ENCODE measurements around the gene GPC5. TPM values are rescaled to one million over a fixed set of nuclear protein-coding genes. Genes with fewer than 3 reads are reported as not detected.

The GPC5 gene
- total RNA-seq, 1 donor from 2014 or later: 0.57 TPM

DNA sequence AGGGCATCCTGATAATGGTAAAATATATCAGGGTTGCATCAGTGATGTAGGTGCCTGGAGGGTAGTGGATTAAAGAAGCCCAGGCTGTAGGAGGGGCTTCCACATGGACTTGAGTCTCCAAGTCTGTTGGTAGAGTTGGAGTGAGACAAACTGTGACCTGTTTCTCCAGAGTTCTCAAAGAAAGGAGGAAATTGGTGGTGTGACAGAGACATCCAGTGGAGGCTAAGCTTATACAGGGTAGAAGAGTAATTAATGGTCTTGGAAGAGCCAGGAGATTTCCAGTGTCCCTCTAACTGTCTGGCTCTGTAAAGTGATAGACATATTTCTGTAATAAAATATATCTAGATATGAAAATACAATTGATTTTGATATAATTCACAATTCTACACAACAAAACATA is 61.1 kb downstream of the GPC5 start:
- Mint-ChIP-seq H3K27me3 (peaks cover 2% of the 10 kb centered on the region), H3K4me1 (ENCODE audit: low read depth) (no peaks in the 10 kb centered on the region), H3K36me3 (ENCODE audit: insufficient read depth) (no peaks in the 10 kb centered on the region)

DNA sequence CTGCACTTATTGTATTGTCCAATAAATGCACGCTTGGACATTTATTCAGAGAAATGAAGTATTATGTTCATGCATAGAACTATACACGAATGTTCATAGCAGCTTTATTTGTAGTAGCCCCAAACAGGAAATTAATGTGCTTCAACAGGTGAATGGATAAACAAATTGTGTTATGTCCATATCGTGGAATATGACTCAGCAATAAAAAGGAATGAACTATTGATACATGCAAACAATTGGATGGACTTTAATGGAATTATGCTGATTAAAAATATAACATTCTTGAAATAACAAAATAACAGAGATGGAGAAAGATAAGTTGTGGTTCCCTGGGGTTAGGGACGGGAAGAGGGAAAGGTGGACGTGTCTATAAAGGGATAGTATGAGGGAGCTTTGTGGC is 65.9 kb downstream of the GPC5 start:
- H3K27me3 Mint-ChIP-seq: no peaks in the 10 kb centered on the region
- no peak overlapping the region for H3K27ac Mint-ChIP-seq
- no peaks in the 10 kb centered on the region for H3K4me1 Mint-ChIP-seq (ENCODE audit: low read depth)
- no peaks in the 10 kb centered on the region for H3K9me3 Mint-ChIP-seq (ENCODE audit: low read depth)
- no peak for DNase-seq (ENCODE audit: low spot score, unreplicated experiment)
- TF ChIP-seq, protein P1, sequence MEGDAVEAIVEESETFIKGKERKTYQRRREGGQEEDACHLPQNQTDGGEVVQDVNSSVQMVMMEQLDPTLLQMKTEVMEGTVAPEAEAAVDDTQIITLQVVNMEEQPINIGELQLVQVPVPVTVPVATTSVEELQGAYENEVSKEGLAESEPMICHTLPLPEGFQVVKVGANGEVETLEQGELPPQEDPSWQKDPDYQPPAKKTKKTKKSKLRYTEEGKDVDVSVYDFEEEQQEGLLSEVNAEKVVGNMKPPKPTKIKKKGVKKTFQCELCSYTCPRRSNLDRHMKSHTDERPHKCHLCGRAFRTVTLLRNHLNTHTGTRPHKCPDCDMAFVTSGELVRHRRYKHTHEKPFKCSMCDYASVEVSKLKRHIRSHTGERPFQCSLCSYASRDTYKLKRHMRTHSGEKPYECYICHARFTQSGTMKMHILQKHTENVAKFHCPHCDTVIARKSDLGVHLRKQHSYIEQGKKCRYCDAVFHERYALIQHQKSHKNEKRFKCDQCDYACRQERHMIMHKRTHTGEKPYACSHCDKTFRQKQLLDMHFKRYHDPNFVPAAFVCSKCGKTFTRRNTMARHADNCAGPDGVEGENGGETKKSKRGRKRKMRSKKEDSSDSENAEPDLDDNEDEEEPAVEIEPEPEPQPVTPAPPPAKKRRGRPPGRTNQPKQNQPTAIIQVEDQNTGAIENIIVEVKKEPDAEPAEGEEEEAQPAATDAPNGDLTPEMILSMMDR (IDR thresholded peaks at IDR 0.05; ENCODE audit: unreplicated experiment): no peak
- no peaks in the 10 kb centered on the region for H3K36me3 Mint-ChIP-seq (ENCODE audit: insufficient read depth)
- H3K4me3 Mint-ChIP-seq (ENCODE audit: low read depth): no peak overlapping the region

More for the DNA sequence above, 61.1 kb downstream of the GPC5 start:
- no peak for DNase-seq (ENCODE audit: low spot score, unreplicated experiment)
- TF ChIP-seq, protein P1 (IDR thresholded peaks at IDR 0.05; ENCODE audit: unreplicated experiment): no peak
- no peak overlapping the region for H3K27ac Mint-ChIP-seq
- no peak overlapping the region for H3K4me3 Mint-ChIP-seq (ENCODE audit: low read depth)
- H3K9me3 Mint-ChIP-seq (ENCODE audit: low read depth): no peaks in the 10 kb centered on the region

DNA sequence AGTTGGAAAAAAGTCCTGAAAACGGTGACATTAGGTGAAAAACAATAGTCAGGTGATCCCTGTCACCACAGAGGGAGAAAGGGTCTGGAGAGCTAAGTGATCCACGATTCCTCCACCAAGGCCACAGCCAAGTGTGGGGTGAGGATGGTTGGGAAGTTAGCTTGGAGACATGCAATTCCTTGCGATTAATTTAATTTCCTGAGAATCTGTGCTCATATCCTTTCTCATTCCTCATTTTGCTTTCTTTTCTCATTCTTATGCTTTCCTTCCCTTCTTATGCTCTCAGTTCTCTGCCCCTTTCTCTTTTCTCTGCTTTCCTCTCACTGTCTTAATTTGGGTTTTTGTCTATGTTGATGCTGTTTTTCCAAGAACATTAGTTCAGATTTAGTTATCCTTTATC is 68.8 kb downstream of the GPC5 start:
- H3K36me3 Mint-ChIP-seq (ENCODE audit: insufficient read depth): no peaks in the 10 kb centered on the region
- no peaks in the 10 kb centered on the region for H3K9me3 Mint-ChIP-seq (ENCODE audit: low read depth)
- no peak overlapping the region for H3K4me3 Mint-ChIP-seq (ENCODE audit: low read depth)
- no peaks in the 10 kb centered on the region for H3K27me3 Mint-ChIP-seq
- H3K27ac Mint-ChIP-seq: no peak overlapping the region
- no peaks in the 10 kb centered on the region for H3K4me1 Mint-ChIP-seq (ENCODE audit: low read depth)
- TF ChIP-seq, protein P1 (IDR thresholded peaks at IDR 0.05; ENCODE audit: unreplicated experiment): no peak
- no peak for DNase-seq (ENCODE audit: low spot score, unreplicated experiment)

DNA sequence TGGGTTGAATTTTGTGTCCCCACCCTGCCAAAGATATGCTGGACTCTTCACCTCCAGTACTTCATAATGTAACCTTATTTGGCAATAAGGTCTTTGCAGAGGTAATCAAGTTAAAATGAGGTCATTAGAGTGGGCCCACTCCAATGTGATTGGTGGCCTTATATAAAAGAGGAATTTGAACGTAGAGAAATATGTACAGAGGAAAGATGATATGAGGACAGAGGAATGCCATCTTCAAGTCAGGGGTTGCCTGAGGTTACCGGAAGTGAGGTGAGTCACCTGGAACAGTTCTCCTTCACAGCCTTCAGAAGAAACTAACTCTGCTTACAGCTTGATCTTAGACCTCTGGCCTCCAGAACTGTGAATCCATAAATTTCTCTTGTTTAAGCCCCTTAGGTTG is 69.9 kb downstream of the GPC5 start:
- Mint-ChIP-seq H3K4me1 (ENCODE audit: low read depth) (no peaks in the 10 kb centered on the region), H3K27me3 (no peaks in the 10 kb centered on the region), H3K9me3 (ENCODE audit: low read depth) (no peaks in the 10 kb centered on the region), H3K36me3 (ENCODE audit: insufficient read depth) (no peaks in the 10 kb centered on the region), H3K27ac (no peak overlapping the region), H3K4me3 (ENCODE audit: low read depth) (no peak overlapping the region)
- TF ChIP-seq, protein P1 (IDR thresholded peaks at IDR 0.05; ENCODE audit: unreplicated experiment): no peak
- DNase-seq (ENCODE audit: low spot score, unreplicated experiment): no peak

DNA sequence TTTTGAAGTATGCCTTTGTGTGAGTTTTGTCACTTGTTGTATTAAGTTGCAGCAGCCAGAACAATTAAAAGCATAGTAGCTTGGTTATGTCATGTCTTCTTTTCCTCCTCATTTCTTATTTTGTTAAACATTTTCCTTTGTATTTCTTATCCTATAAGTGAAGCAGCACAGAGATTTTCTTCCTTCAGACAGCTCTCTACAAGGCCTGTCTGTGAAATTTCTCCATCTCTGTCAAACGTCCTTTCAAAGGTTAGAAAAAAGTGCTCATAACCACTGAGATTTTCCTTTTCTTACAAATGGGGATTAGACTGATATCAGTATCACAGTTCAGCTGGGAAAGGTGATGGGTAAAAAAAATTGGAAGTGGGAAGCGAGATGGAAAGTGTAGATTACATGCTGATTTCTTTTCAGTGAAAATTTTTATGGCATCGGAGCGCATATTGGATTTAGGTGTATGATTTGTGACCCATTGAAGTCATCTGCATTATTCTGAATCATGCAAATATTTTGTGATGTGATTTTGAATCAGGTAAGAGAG is 71.7 kb downstream of the GPC5 start:
- no peak for DNase-seq (ENCODE audit: low spot score, unreplicated experiment)
- H3K27ac Mint-ChIP-seq: no peak overlapping the region
- no peak overlapping the region for H3K4me3 Mint-ChIP-seq (ENCODE audit: low read depth)
- H3K27me3 Mint-ChIP-seq: no peaks in the 10 kb centered on the region
- no peaks in the 10 kb centered on the region for H3K4me1 Mint-ChIP-seq (ENCODE audit: low read depth)
- H3K36me3 Mint-ChIP-seq (ENCODE audit: insufficient read depth): no peaks in the 10 kb centered on the region
- TF ChIP-seq, protein P1 (IDR thresholded peaks at IDR 0.05; ENCODE audit: unreplicated experiment): no peak
- no peaks in the 10 kb centered on the region for H3K9me3 Mint-ChIP-seq (ENCODE audit: low read depth)

Data from progenitor cell of endocrine pancreas (in vitro differentiated cells).